ENCODE measurements around the gene MAP1S.

The MAP1S gene, protein sequence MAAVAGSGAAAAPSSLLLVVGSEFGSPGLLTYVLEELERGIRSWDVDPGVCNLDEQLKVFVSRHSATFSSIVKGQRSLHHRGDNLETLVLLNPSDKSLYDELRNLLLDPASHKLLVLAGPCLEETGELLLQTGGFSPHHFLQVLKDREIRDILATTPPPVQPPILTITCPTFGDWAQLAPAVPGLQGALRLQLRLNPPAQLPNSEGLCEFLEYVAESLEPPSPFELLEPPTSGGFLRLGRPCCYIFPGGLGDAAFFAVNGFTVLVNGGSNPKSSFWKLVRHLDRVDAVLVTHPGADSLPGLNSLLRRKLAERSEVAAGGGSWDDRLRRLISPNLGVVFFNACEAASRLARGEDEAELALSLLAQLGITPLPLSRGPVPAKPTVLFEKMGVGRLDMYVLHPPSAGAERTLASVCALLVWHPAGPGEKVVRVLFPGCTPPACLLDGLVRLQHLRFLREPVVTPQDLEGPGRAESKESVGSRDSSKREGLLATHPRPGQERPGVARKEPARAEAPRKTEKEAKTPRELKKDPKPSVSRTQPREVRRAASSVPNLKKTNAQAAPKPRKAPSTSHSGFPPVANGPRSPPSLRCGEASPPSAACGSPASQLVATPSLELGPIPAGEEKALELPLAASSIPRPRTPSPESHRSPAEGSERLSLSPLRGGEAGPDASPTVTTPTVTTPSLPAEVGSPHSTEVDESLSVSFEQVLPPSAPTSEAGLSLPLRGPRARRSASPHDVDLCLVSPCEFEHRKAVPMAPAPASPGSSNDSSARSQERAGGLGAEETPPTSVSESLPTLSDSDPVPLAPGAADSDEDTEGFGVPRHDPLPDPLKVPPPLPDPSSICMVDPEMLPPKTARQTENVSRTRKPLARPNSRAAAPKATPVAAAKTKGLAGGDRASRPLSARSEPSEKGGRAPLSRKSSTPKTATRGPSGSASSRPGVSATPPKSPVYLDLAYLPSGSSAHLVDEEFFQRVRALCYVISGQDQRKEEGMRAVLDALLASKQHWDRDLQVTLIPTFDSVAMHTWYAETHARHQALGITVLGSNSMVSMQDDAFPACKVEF

DNA sequence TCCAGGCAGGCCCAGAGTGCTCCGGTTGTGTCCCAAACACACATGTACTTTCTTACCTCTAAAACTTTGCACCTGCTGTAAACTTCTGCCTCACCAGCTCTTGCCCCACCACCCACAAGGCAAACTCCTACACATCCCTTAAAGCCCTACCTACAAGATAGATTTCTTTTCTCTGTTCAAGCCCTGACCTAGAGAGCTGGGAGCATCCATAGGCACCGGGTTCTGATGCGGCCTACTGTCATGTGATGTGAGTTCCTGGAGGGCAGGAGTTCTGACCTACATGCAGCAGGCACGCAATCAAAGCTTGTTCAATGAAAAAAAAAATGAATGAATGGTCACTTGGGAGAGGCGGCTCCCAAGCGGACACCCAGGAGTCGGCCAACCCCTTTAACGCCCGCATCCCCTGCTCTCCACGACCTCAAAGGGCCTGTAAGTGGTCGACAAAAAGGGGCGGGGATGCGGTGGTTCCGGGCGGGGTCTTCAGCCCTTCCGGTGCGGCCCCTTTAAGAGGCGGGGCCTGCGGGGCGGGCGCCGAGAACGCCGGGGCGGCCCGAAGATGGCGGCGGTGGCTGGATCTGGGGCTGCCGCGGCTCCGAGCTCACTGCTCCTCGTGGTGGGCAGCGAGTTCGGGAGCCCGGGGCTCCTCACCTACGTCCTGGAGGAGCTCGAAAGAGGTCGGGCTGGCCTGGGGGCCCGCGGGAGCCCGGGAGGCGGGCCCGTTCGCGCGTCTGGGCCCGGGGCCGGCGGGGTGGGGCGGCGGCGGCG lies at the start of gene MAP1S:
MAP1S (plus strand) TSS at position 534 of the 765 bp plus-strand sequence; CDS start at position 557, 23 bp downstream.
- DNase-seq (ENCODE audit: extremely low read depth, low read depth), result no peak
- peak within 1 kb of the TSS; percentile 83 for H3K4me3 ChIP-seq (replicated peaks; ENCODE audit: low read depth, low read length)
- TF ChIP-seq, protein P1, sequence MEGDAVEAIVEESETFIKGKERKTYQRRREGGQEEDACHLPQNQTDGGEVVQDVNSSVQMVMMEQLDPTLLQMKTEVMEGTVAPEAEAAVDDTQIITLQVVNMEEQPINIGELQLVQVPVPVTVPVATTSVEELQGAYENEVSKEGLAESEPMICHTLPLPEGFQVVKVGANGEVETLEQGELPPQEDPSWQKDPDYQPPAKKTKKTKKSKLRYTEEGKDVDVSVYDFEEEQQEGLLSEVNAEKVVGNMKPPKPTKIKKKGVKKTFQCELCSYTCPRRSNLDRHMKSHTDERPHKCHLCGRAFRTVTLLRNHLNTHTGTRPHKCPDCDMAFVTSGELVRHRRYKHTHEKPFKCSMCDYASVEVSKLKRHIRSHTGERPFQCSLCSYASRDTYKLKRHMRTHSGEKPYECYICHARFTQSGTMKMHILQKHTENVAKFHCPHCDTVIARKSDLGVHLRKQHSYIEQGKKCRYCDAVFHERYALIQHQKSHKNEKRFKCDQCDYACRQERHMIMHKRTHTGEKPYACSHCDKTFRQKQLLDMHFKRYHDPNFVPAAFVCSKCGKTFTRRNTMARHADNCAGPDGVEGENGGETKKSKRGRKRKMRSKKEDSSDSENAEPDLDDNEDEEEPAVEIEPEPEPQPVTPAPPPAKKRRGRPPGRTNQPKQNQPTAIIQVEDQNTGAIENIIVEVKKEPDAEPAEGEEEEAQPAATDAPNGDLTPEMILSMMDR (IDR thresholded peaks at IDR 0.05; ENCODE audit: low read depth, low read length, missing control alignments), result no peak

GRCh38 chr19:17671906-17672305 lies 47.4 kb upstream of the MAP1S start:
- TF ChIP-seq, protein P1 (IDR thresholded peaks at IDR 0.05; ENCODE audit: low read depth, low read length, missing control alignments), result no peak
- no peak for DNase-seq (ENCODE audit: extremely low read depth, low read depth)
- no peak overlapping the region for H3K4me3 ChIP-seq (replicated peaks; ENCODE audit: low read depth, low read length)

DNA sequence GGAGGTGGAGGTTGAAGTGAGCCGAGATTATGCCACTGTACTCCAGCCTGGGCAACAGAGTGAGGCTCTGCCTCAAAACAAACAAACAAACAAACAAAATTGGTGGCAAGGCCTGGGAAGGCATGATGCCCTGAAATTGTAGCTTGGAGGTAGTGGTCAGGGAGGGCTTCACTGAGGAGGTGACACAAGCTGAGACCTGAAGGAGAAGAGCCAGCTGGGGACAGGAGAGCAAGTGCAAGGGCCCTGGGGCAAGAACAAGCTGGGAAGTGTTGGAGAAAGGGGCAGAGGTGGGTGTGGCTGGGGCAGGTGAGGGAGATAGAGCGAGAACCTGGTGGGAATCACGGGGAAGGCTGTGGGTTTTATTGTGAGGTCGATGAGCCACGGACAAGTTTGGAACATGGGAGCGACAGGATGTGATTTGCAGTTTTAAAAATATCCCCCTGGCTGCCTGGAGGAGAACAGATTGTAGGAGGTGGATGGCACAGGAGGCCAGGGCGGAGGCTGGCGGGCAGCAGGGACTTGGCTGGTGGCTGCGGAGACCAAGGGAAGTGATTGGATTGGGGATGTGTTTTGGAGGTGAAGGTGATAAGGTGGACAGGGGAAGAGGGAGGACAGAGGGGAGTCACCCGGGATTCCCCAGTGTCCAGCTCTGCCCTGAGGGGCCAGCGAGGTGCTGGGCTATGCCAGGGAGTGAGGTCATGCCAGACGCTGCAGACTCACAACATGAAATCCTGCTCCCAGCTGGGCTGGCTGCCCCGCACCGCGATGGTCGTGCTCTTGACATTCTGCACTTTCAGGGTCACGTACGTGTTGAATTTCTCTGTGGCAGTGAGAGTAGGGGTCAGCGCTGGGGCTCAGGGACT lies 45.1 kb upstream of the MAP1S start:
- DNase-seq (ENCODE audit: extremely low read depth, low read depth), result no peak
- no peak overlapping the region for H3K4me3 ChIP-seq (replicated peaks; ENCODE audit: low read depth, low read length)
- TF ChIP-seq, protein P1 (IDR thresholded peaks at IDR 0.05; ENCODE audit: low read depth, low read length, missing control alignments), result no peak

DNA sequence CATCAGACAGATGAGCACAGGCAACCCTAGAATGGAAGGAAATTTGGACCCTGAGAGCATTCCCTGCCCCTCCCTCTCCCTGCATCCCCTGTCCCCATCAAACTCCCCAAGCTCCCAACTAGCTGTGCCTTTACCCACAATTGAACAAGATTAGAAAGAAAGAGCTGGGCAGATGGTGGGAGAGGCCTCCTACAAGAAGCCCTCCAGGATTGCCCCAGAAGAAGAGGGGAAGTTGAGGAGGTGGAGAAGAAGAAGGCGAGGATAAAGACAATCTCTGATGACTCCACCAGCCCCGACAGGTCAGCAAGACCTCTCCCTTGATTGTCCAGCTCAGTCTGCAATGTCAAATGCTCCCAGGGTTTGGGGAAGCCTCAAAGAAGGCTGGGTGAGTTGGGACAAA lies 43.0 kb upstream of the MAP1S start:
- no peak for DNase-seq (ENCODE audit: extremely low read depth, low read depth)
- TF ChIP-seq, protein P1 (IDR thresholded peaks at IDR 0.05; ENCODE audit: low read depth, low read length, missing control alignments), result no peak
- no peak overlapping the region for H3K4me3 ChIP-seq (replicated peaks; ENCODE audit: low read depth, low read length)

GRCh38 chr19:17677002-17677401 lies 42.3 kb upstream of the MAP1S start:
- DNase-seq (ENCODE audit: extremely low read depth, low read depth), result no peak
- TF ChIP-seq, protein P1 (IDR thresholded peaks at IDR 0.05; ENCODE audit: low read depth, low read length, missing control alignments), result peak; percentile 16
- H3K4me3 ChIP-seq (replicated peaks; ENCODE audit: low read depth, low read length), result no peak overlapping the region

Data from HFF-Myc (cell line).